ENCODE results near the gene TMEM221. TPM values are rescaled to one million over a fixed set of nuclear protein-coding genes. Genes with fewer than 3 reads are reported as not detected.

TMEM221 gene
- total and polyA plus RNA-seq, 9 of the 15 experiments (the other 6 are each of a cell fraction or from before 2014, with no cell fraction given), result 0.06 to 0.35 TPM; not detected in 7

DNA sequence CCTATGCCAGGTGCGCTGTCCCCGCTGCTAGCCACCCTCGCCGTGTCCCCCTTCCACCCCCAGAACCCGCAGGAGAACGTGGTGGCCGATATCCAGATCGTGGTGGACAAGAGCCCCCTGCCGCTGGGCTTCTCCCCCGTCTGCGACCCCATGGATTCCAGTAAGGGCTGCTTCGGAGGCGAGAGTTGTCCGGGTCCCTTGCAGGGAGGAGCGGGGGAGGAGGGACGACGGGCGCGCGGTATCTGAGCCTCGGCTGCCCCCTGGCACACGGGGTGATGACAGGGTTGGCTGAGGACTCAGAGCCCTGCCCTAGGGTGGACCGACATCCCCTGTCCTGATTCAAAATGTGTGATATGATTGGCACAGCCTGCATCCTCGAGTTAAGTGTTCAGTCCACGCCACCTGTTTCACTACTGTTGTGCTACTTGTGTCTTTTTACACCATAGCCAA is 28.0 kb downstream of the TMEM221 start:
- H2AFZ ChIP-seq (ENCODE audit: low read depth, low read length), result peak overlapping the region; percentile 88
- H3K9me3 ChIP-seq (replicated peaks; ENCODE audit: control insufficient read depth, insufficient read depth, low read depth, low read length), result no peaks in the 10 kb centered on the region
- H3K36me3 ChIP-seq (ENCODE audit: control insufficient read depth, insufficient read depth, low read length), result peaks cover 4% of the 10 kb centered on the region; the same call in 1 of the 3 replicates
- 8% methylated on average over 20 of the region's 25 CpGs for WGBS (ENCODE audit: insufficient coverage, low coverage, missing lambda C conversion rate)
- ChIA-PET CTCF (ENCODE audit: low intra/inter-chr PET ratio) (interaction anchor here (1.9 kb wide), 1 partner anchor 26 kb away, joined by 10 read pairs; the partner anchor contains the start of gene CCDC194), POLR2A (interaction anchor here (0.6 to 1.3 kb wide), 2 partner anchors 23 to 46 kb away, joined by 3 read pairs; no protein-coding TSS in a partner anchor)
- peak overlapping the region; percentile 71 to 95 for H3K9ac ChIP-seq (ENCODE audit: insufficient read depth in 1 of 2, low read depth in 2 of 2, low read length in 2 of 2)
- DNase-seq (ENCODE audit: extremely low read depth in 1 of 4, low spot score in 3 of 4), result peak; percentile 31 to 43 (median 34)
- peak overlapping the region; percentile 70 for H3K4me3 ChIP-seq
- H4K20me1 ChIP-seq (replicated peaks; ENCODE audit: control insufficient read depth, insufficient read depth, low read length), result no peaks in the 10 kb centered on the region
- H3K27me3 ChIP-seq (ENCODE audit: control insufficient read depth in 2 of 2, insufficient read depth in 2 of 2, low read length in 2 of 2), result no peaks in the 10 kb centered on the region
- intact Hi-C loops (cut with micrococcal nuclease), result no loop called here
- H3K4me1 ChIP-seq (replicated peaks in 1 of 2; ENCODE audit: control insufficient read depth in 2 of 2, insufficient read depth in 2 of 2, low read length in 2 of 2), result peaks cover 9 to 33% of the 10 kb centered on the region in 2 experiments; a peak in 3 of 5 replicates
- no peaks in the 10 kb centered on the region for H3K9me1 ChIP-seq (ENCODE audit: control insufficient read depth, insufficient read depth, low read length)
- peaks cover 6% of the 10 kb centered on the region; the same call in 2 of the 3 replicates for H3K79me2 ChIP-seq (ENCODE audit: control insufficient read depth, insufficient read depth, low read length)
- H3K27ac ChIP-seq (ENCODE audit: extremely low read depth, low read depth, low read length), result peak overlapping the region; percentile 46; the same call in 1 of the 3 replicates
- peak overlapping the region; percentile 87 for H3K4me2 ChIP-seq (ENCODE audit: insufficient read depth, low read length)
- no peak; the same call in 2 of the 3 replicates for ATAC-seq
- FAIRE-seq, result peak; percentile 11
- BruUV-seq (replicated peaks), result no TSS peak
- in situ Hi-C loops (cut with MboI), result no loop called here
- TF ChIP-seq RBBP5 (IDR thresholded peaks at IDR 0.05; ENCODE audit: borderline replicate concordance, insufficient read depth, low read length, poor library complexity, severe bottlenecking) (no peak), FOXA3 (CRISPR knock-in tag; conservative IDR thresholded peaks at IDR 0.05 in 1 of 2, IDR thresholded peaks at IDR 0.05 in 1 of 2) (0 out of 4 replicates have a peak, but pooled peaks of 1 of the 2 experiments have one; percentile 35), FOXP1 (CRISPR knock-in tag; IDR thresholded peaks at IDR 0.05) (0 out of 2 replicates have a peak, but pooled peaks have one; percentile 63), PHB2 (IDR thresholded peaks at IDR 0.05; ENCODE audit: low read depth) (no peak), L3MBTL2 (IDR thresholded peaks at IDR 0.05) (peak; percentile 32; the same call in 1 of the 2 replicates), MYC (IDR thresholded peaks at IDR 0.05; ENCODE audit: low read depth, low read length) (0 out of 2 replicates have a peak, but pooled peaks have one; percentile 30), MYC (CRISPR knock-in tag; IDR thresholded peaks at IDR 0.05; ENCODE audit: borderline replicate concordance, low read depth) (0 out of 2 replicates have a peak, but pooled peaks have one; percentile 34), PHF8 (IDR thresholded peaks at IDR 0.05; ENCODE audit: borderline replicate concordance, low read length) (peak; percentile 0; the same call in 1 of the 2 replicates), JUN (IDR thresholded peaks at IDR 0.05; ENCODE audit: borderline replicate concordance, low read depth, low read length) (no peak), JUN (CRISPR knock-in tag; IDR thresholded peaks at IDR 0.05; ENCODE audit: borderline replicate concordance) (0 out of 2 replicates have a peak, but pooled peaks have one; percentile 25), RAD21 (CRISPR knock-in tag; conservative IDR thresholded peaks at IDR 0.05 in 1 of 2, IDR thresholded peaks at IDR 0.05 in 1 of 2) (peak in 1 of 2 experiments; percentile 43; a peak in 2 of 4 replicates)
- TF ChIP-seq, protein P1, sequence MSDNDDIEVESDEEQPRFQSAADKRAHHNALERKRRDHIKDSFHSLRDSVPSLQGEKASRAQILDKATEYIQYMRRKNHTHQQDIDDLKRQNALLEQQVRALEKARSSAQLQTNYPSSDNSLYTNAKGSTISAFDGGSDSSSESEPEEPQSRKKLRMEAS (CRISPR knock-in tag; IDR thresholded peaks at IDR 0.05), result peak; percentile 61
- TF ChIP-seq, protein P2, sequence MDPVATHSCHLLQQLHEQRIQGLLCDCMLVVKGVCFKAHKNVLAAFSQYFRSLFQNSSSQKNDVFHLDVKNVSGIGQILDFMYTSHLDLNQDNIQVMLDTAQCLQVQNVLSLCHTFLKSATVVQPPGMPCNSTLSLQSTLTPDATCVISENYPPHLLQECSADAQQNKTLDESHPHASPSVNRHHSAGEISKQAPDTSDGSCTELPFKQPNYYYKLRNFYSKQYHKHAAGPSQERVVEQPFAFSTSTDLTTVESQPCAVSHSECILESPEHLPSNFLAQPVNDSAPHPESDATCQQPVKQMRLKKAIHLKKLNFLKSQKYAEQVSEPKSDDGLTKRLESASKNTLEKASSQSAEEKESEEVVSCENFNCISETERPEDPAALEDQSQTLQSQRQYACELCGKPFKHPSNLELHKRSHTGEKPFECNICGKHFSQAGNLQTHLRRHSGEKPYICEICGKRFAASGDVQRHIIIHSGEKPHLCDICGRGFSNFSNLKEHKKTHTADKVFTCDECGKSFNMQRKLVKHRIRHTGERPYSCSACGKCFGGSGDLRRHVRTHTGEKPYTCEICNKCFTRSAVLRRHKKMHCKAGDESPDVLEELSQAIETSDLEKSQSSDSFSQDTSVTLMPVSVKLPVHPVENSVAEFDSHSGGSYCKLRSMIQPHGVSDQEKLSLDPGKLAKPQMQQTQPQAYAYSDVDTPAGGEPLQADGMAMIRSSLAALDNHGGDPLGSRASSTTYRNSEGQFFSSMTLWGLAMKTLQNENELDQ (CRISPR knock-in tag; IDR thresholded peaks at IDR 0.05; ENCODE audit: borderline replicate concordance), result no peak

Measured in K562 (cell line).